SJCRH30 (cell line): ENCODE results near the gene CNPY3. TPM values are rescaled to one million over a fixed set of nuclear protein-coding genes. Genes with fewer than 3 reads are reported as not detected.

Experiments
- DNase-seq, 2 experiments: peaks; one replicate each; pipeline ENCODE4 v3.0.0-alpha.2; 2015 to 2020
- H3K27ac ChIP-seq: fragments of 250-450 bp; sonication (Bioruptor Pico); 2 replicates; pipeline ENCODE4 v1.5.1; 2020; ENCODE audit warnings: mild to moderate bottlenecking, moderate library complexity
- H3K27me3 ChIP-seq: fragments of 250-450 bp; sonication (Bioruptor Pico); 2 replicates; pipeline ENCODE4 v1.5.1; 2020; ENCODE audit warnings: mild to moderate bottlenecking, moderate library complexity
- H3K36me3 ChIP-seq: fragments of 250-450 bp; sonication (Bioruptor Pico); 2 replicates; pipeline ENCODE4 v1.5.1; 2020; ENCODE audit warnings: mild to moderate bottlenecking, moderate library complexity
- H3K4me1 ChIP-seq: fragments of 250-450 bp; sonication (Bioruptor Pico); 2 replicates; pipeline ENCODE4 v1.5.1; 2020; ENCODE audit warnings: mild to moderate bottlenecking, moderate library complexity
- H3K4me3 ChIP-seq: fragments of 250-450 bp; sonication (Bioruptor Pico); 2 replicates; pipeline ENCODE4 v1.5.1; 2020; ENCODE audit warnings: mild to moderate bottlenecking, moderate library complexity
- H3K9me3 ChIP-seq: fragments of 250-450 bp; sonication (Bioruptor Pico); replicated peaks from 2 replicates; pipeline ENCODE4 v1.5.1; 2020; ENCODE audit warnings: mild to moderate bottlenecking, moderate library complexity
- total RNA-seq: library from RNA; depleted of rRNA; stranded (reverse); fragments of >200 nt; shearing (Covaris generic); gene quantifications from 2 replicates; pipeline ENCODE4 v1.2.3, GENCODE V29; 2014; rRNA removed

Gene CNPY3
- total RNA-seq, 1 experiment from 2014 or later = 40.9 TPM

DNA sequence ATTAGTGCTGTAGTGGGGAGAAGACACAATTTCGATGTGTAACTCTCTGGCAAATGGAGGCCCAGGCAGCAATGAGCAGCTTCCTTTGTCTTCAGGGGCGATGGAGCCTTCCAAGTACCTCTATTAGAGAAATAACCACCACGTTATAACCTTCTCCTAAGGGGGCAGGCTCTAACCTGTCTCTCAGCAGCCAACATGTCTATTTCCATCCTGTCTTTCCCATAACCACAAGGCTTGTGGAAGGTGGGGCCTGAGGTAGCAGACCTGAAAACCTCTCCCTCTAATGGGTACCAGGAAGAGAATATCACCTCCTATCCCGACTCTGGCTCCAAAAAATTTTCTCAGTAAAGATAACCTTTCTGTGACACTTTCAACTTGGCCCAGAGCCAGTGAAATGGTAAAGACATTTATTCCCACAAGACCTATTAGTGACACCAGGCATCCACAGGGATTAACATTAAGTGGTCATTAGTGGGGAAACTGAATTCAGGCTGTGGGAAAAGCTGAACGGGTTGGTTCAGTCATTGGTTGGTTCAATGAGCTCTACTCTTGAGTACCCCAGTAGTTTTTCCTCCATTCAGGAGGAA is 45.7 kb downstream of the CNPY3 start:
- peaks cover 9% of the 10 kb centered on the region; the same call in 1 of the 2 replicates for H3K36me3 ChIP-seq
- no peaks in the 10 kb centered on the region for H3K9me3 ChIP-seq
- no peak for DNase-seq
- H3K27ac ChIP-seq = no peak overlapping the region
- H3K4me3 ChIP-seq = no peak overlapping the region
- no peaks in the 10 kb centered on the region for H3K27me3 ChIP-seq
- peaks cover 5% of the 10 kb centered on the region; the same call in 1 of the 2 replicates for H3K4me1 ChIP-seq

GRCh38 chr6:42978487-42978838 is 49.2 kb downstream of the CNPY3 start:
- Histone ChIP-seq H3K36me3 (peaks cover 9% of the 10 kb centered on the region; the same call in 1 of the 2 replicates), H3K4me1 (no peaks in the 10 kb centered on the region), H3K4me3 (peak overlapping the region; percentile 75), H3K9me3 (no peaks in the 10 kb centered on the region), H3K27me3 (no peaks in the 10 kb centered on the region), H3K27ac (peak overlapping the region; percentile 3; the same call in 1 of the 2 replicates)
- DNase-seq = peak; percentile 24 to 33

DNA sequence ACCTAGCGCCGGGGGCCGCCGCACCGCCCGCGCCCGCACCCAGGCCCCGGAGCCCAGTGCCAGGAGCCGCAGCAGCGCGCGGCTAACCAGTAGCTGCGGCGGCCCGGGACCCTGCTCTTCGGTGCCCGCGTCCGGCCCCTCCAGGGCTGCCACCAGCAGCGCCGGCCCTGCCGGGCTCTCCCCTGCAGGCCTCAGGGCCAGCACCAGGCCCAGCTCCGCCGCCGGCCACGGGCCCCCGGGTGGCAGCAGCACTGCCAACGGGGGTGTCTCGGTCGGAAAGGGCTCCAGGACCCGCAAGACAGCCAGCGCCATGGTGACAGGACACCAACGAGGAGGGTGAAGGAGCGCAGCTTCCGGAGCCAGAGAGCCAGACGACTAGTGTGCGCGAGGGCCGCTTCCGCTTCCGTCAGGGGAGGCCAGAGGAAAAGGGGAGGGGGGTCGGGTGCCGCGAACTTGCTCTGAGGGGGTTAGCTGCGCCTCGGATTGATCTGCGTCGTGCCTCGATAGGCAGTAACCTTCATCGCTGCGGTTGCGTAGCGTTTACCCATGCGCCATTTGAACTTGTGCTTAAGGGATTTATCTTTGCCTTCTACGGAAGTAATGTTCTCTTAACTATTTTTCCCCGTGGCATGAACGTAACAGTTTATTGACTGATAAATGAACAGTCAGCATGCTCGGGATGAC is 49.7 kb downstream of the CNPY3 start, which contains the start of gene PEX6:
TSS of gene PEX6 (minus strand) at position 343 of the 684 bp plus-strand sequence. CDS start at position 312, 31 bp downstream.
- Histone ChIP-seq H3K9me3 (no peaks in the 10 kb centered on the region), H3K4me1 (no peaks in the 10 kb centered on the region), H3K27ac (peak within 1 kb of the TSS; percentile 5; the same call in 1 of the 2 replicates), H3K27me3 (no peaks in the 10 kb centered on the region), H3K36me3 (peaks cover 4% of the 10 kb centered on the region; the same call in 1 of the 2 replicates), H3K4me3 (peak within 1 kb of the TSS; percentile 75)
- peak; percentile 93 for DNase-seq

- Histone ChIP-seq H3K27me3 (no peaks in the 10 kb centered on the region), H3K36me3 (peaks cover 4% of the 10 kb centered on the region; the same call in 1 of the 2 replicates), H3K4me1 (no peaks in the 10 kb centered on the region), H3K27ac (peak overlapping the region; percentile 5; the same call in 1 of the 2 replicates), H3K4me3 (peak overlapping the region; percentile 75), H3K9me3 (no peaks in the 10 kb centered on the region)
- no peak for DNase-seq
These were observed 50.4 kb downstream of the CNPY3 start for GRCh38 chr6:42979523-42980177.

- H3K9me3 ChIP-seq = no peaks in the 10 kb centered on the region
- H3K4me1 ChIP-seq = no peaks in the 10 kb centered on the region
- DNase-seq = no peak
- H3K4me3 ChIP-seq = no peak overlapping the region
- no peak overlapping the region for H3K27ac ChIP-seq
- H3K27me3 ChIP-seq = no peaks in the 10 kb centered on the region
- H3K36me3 ChIP-seq = peaks cover under 1% of the 10 kb centered on the region; the same call in 1 of the 2 replicates
These were observed 52.6 kb downstream of the CNPY3 start for GRCh38 chr6:42981836-42982235.

- Histone ChIP-seq H3K27ac (peak within 1 kb of the TSS; percentile 55), H3K36me3 (no peaks in the 10 kb centered on the region), H3K4me3 (peak within 1 kb of the TSS; percentile 85), H3K9me3 (no peaks in the 10 kb centered on the region), H3K27me3 (no peaks in the 10 kb centered on the region), H3K4me1 (peaks cover 4% of the 10 kb centered on the region; the same call in 1 of the 2 replicates)
- DNase-seq = peak; percentile 98 to 99
These were observed 55.0 kb downstream of the CNPY3 start, which contains the start of gene PPP2R5D for GRCh38 chr6:42984001-42984923. TSS of gene PPP2R5D (plus strand) at chr6:42984570. CDS start at chr6:42984678, 108 bp downstream.

DNA sequence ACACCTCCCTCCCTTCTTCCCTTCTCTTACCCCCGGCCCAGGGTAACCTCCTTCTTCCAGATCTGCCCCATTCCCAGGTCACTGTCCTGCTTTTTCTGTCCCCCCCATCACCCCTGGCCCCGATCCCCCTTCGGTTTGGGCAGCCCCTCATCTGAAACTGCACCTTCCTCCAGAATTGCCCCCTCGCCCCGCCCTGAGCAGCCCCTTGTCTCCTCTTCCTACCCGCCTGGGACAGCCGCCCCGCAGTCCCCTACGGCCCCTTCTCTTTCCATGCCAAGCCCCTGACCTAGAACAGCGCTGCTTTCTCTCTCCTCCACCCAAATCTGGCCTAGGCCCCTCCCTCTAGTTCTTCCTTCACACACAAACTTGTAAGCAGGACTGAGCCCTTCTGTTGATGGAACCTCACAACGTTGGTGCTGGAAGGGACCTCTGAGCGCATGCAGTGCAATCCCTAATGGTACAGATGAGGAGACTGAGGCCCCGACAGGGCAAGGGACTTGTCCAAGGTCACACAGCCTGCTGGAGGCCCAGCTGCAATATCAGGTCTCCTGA is 55.7 kb downstream of the CNPY3 start:
- no peaks in the 10 kb centered on the region for H3K27me3 ChIP-seq
- H3K4me1 ChIP-seq = peaks cover 4% of the 10 kb centered on the region; the same call in 1 of the 2 replicates
- DNase-seq = peak; percentile 30 to 52
- peaks cover 5% of the 10 kb centered on the region for H3K36me3 ChIP-seq
- no peak overlapping the region; the same call in 1 of the 2 replicates for H3K27ac ChIP-seq
- H3K9me3 ChIP-seq = no peaks in the 10 kb centered on the region
- peak overlapping the region; percentile 85 for H3K4me3 ChIP-seq

GRCh38 chr6:42987533-42988451 is 58.5 kb downstream of the CNPY3 start:
- peaks cover 4% of the 10 kb centered on the region; the same call in 1 of the 2 replicates for H3K4me1 ChIP-seq
- no peak overlapping the region for H3K4me3 ChIP-seq
- no peaks in the 10 kb centered on the region for H3K9me3 ChIP-seq
- no peak for DNase-seq
- H3K27ac ChIP-seq = no peak overlapping the region
- H3K27me3 ChIP-seq = no peaks in the 10 kb centered on the region
- H3K36me3 ChIP-seq = peaks cover 8% of the 10 kb centered on the region

- peak; percentile 43 to 59 for DNase-seq
- Histone ChIP-seq H3K9me3 (no peaks in the 10 kb centered on the region), H3K4me3 (no peak overlapping the region), H3K27me3 (no peaks in the 10 kb centered on the region), H3K27ac (no peak overlapping the region), H3K36me3 (peaks cover 8% of the 10 kb centered on the region), H3K4me1 (peaks cover 4% of the 10 kb centered on the region; the same call in 1 of the 2 replicates)
These were observed 59.3 kb downstream of the CNPY3 start for GRCh38 chr6:42988486-42989020.

Other genes starting within 250 kb of the CNPY3 start
- gene PRPH2, start 206.9 kb upstream of the CNPY3 start, total RNA-seq = 1.9 and 2.1 TPM in 2 replicates
- gene TBCC, start 183.4 kb upstream of the CNPY3 start, total RNA-seq = 34.1 and 38.0 TPM in 2 replicates
- 4.4 and 4.8 TPM in 2 replicates for gene BICRAL, start 147.4 kb upstream of the CNPY3 start, total RNA-seq
- gene RPL7L1, start 49.9 kb upstream of the CNPY3 start, total RNA-seq = 140 and 147 TPM in 2 replicates
- not detected in 2 replicates for gene PTCRA, start 13.4 kb upstream of the CNPY3 start, total RNA-seq
- 0.15 TPM in 1 of 2 replicates, not detected in the other for gene GNMT, start 31.3 kb downstream of the CNPY3 start, total RNA-seq
- 11.4 and 11.5 TPM in 2 replicates for gene PEX6, start 49.7 kb downstream of the CNPY3 start, total RNA-seq
- 70.2 and 71.9 TPM in 2 replicates for gene PPP2R5D, start 55.1 kb downstream of the CNPY3 start, total RNA-seq
- gene MEA1, start 84.5 kb downstream of the CNPY3 start, total RNA-seq = 67.6 and 81.1 TPM in 2 replicates
- 115 and 123 TPM in 2 replicates for gene KLHDC3, start 84.8 kb downstream of the CNPY3 start, total RNA-seq
- 95.4 and 95.8 TPM in 2 replicates for gene RRP36, start 92.1 kb downstream of the CNPY3 start, total RNA-seq
- gene CUL7, start 124.4 kb downstream of the CNPY3 start, total RNA-seq = 14.8 and 15.2 TPM in 2 replicates
- 25.8 and 26.2 TPM in 2 replicates for gene MRPL2, start 130.0 kb downstream of the CNPY3 start, total RNA-seq
- gene KLC4, start 130.2 kb downstream of the CNPY3 start, total RNA-seq = 10.5 and 13.2 TPM in 2 replicates
- 84.2 and 88.3 TPM in 2 replicates for gene PTK7, start 146.8 kb downstream of the CNPY3 start, total RNA-seq
- gene SRF, start 241.8 kb downstream of the CNPY3 start, total RNA-seq = 23.5 and 25.8 TPM in 2 replicates